ENCODE results near the gene SERINC5. TPM values are rescaled to one million over a fixed set of nuclear protein-coding genes. Genes with fewer than 3 reads are reported as not detected.
"Not testable (repeated sequence)": the region's sequence is repeated elsewhere in the genome, so short reads cannot be mapped to it uniquely, and the experiment has no call there.

Gene SERINC5
- total RNA-seq, 2 experiments from 2014 or later, result 52.5 to 54.5 TPM

GRCh38 chr5:80138486-80138885, 117.4 kb downstream of the SERINC5 start:
- POLR2A ChIA-PET, result no interaction called here
- Mint-ChIP-seq H3K4me3 (no peak overlapping the region), H3K9me3 (ENCODE audit: insufficient read depth) (no peaks in the 10 kb centered on the region), H3K27me3 (ENCODE audit: low read depth) (no peaks in the 10 kb centered on the region), H3K4me1 (ENCODE audit: low read depth) (peaks cover 86% of the 10 kb centered on the region), H3K27ac (peak overlapping the region; percentile 77), H3K36me3 (ENCODE audit: low read depth) (peaks cover 73% of the 10 kb centered on the region)
- CTCF ChIA-PET, result interaction anchor here (1.0 to 1.6 kb wide), 3 partner anchors 12 to 108 kb away, joined by 3 to 6 read pairs (median 3); no protein-coding TSS in a partner anchor
- DNase-seq, result no peak
- ATAC-seq, result no peak

- H3K27me3 Mint-ChIP-seq (ENCODE audit: low read depth); DNase-seq; H3K9me3 Mint-ChIP-seq (ENCODE audit: insufficient read depth): not testable (repeated sequence)
- peak; percentile 17 for ATAC-seq
- peak overlapping the region; percentile 68 for H3K4me3 Mint-ChIP-seq
- H3K27ac Mint-ChIP-seq, result peak overlapping the region; percentile 90
- ChIA-PET CTCF (interaction anchor here (0.8 to 3.7 kb wide), 11 partner anchors 11 to 139 kb away, joined by 3 to 28 read pairs (median 4); no protein-coding TSS in a partner anchor), POLR2A (interaction anchor here (0.8 to 2.4 kb wide), 3 partner anchors 11 to 120 kb away, joined by 3 to 13 read pairs (median 4); partner anchors contain the start of gene SERINC5)
- peaks cover 82% of the 10 kb centered on the region for H3K4me1 Mint-ChIP-seq (ENCODE audit: low read depth)
- H3K36me3 Mint-ChIP-seq (ENCODE audit: low read depth), result peaks cover 75% of the 10 kb centered on the region
Measured at GRCh38 chr5:80136798-80137197, 119.0 kb downstream of the SERINC5 start.

GRCh38 chr5:80134876-80135275, 121.0 kb downstream of the SERINC5 start:
- Mint-ChIP-seq H3K27ac (peak overlapping the region; percentile 90), H3K4me3 (no peak overlapping the region), H3K36me3 (ENCODE audit: low read depth) (peaks cover 74% of the 10 kb centered on the region), H3K9me3 (ENCODE audit: insufficient read depth) (peaks cover 9% of the 10 kb centered on the region), H3K27me3 (ENCODE audit: low read depth) (no peaks in the 10 kb centered on the region), H3K4me1 (ENCODE audit: low read depth) (peaks cover 63% of the 10 kb centered on the region)
- ATAC-seq (no peak), DNase-seq (no peak)
- POLR2A ChIA-PET, result interaction anchor here (0.5 to 2.4 kb wide), 3 partner anchors 9 to 122 kb away, joined by 3 to 13 read pairs (median 3); partner anchors contain the start of gene SERINC5
- CTCF ChIA-PET, result interaction anchor here (3.7 kb wide), 1 partner anchor 9 kb away, joined by 28 read pairs; no protein-coding TSS in a partner anchor

- Mint-ChIP-seq H3K36me3 (ENCODE audit: low read depth) (peaks cover 59% of the 10 kb centered on the region), H3K4me1 (ENCODE audit: low read depth) (peaks cover 44% of the 10 kb centered on the region), H3K9me3 (ENCODE audit: insufficient read depth) (peaks cover 9% of the 10 kb centered on the region), H3K27me3 (ENCODE audit: low read depth) (no peaks in the 10 kb centered on the region), H3K4me3 (no peak overlapping the region), H3K27ac (no peak overlapping the region)
- no peak for DNase-seq
- no peak for ATAC-seq
- POLR2A ChIA-PET, result no interaction called here
- CTCF ChIA-PET, result interaction anchor here (1.1 to 1.3 kb wide), 2 partner anchors 12 to 146 kb away, joined by 3 read pairs; no protein-coding TSS in a partner anchor
Measured at GRCh38 chr5:80129146-80129545, 126.7 kb downstream of the SERINC5 start.

- ATAC-seq (no peak), DNase-seq (no peak)
- CTCF ChIA-PET, result interaction anchor here (3.6 to 4.1 kb wide), 2 partner anchors 7 to 36 kb away, joined by 20 to 28 read pairs; no protein-coding TSS in a partner anchor
- Mint-ChIP-seq H3K27me3 (ENCODE audit: low read depth) (no peaks in the 10 kb centered on the region), H3K4me3 (no peak overlapping the region), H3K36me3 (ENCODE audit: low read depth) (peaks cover 49% of the 10 kb centered on the region), H3K4me1 (ENCODE audit: low read depth) (peaks cover 41% of the 10 kb centered on the region), H3K27ac (no peak overlapping the region), H3K9me3 (ENCODE audit: insufficient read depth) (peaks cover 9% of the 10 kb centered on the region)
- POLR2A ChIA-PET, result interaction anchor here (0.7 kb wide), 1 partner anchor 48 kb away, joined by 3 read pairs; no protein-coding TSS in a partner anchor
Measured at GRCh38 chr5:80128141-80128540, 127.7 kb downstream of the SERINC5 start.

GRCh38 chr5:80127116-80127552, 128.7 kb downstream of the SERINC5 start:
- Mint-ChIP-seq H3K4me3 (no peak overlapping the region), H3K36me3 (ENCODE audit: low read depth) (peaks cover 41% of the 10 kb centered on the region), H3K4me1 (ENCODE audit: low read depth) (peaks cover 38% of the 10 kb centered on the region), H3K27ac (no peak overlapping the region), H3K9me3 (ENCODE audit: insufficient read depth) (peaks cover 9% of the 10 kb centered on the region), H3K27me3 (ENCODE audit: low read depth) (no peaks in the 10 kb centered on the region)
- ATAC-seq (no peak), DNase-seq (no peak)
- ChIA-PET POLR2A (interaction anchor here (2.3 kb wide), 1 partner anchor 129 kb away, joined by 10 read pairs; the partner anchor contains the start of gene SERINC5), CTCF (interaction anchor here (1.8 to 4.1 kb wide), 3 partner anchors 8 to 35 kb away, joined by 5 to 28 read pairs (median 20); no protein-coding TSS in a partner anchor)

- DNase-seq, result no peak
Measured at GRCh38 chr5:80125962-80126480, 129.8 kb downstream of the SERINC5 start.

GRCh38 chr5:80125022-80125961, 130.6 kb downstream of the SERINC5 start:
- POLR2A ChIA-PET, result interaction anchor here (0.6 to 2.3 kb wide), 5 partner anchors 9 to 131 kb away, joined by 3 to 10 read pairs (median 3); partner anchors contain the start of gene SERINC5
- Mint-ChIP-seq H3K27ac (peak overlapping the region; percentile 35), H3K9me3 (ENCODE audit: insufficient read depth) (peaks cover 3% of the 10 kb centered on the region), H3K4me1 (ENCODE audit: low read depth) (peaks cover 38% of the 10 kb centered on the region), H3K4me3 (peak overlapping the region; percentile 12), H3K36me3 (ENCODE audit: low read depth) (peaks cover 27% of the 10 kb centered on the region), H3K27me3 (ENCODE audit: low read depth) (no peaks in the 10 kb centered on the region)
- peak; percentile 10 for ATAC-seq
- CTCF ChIA-PET, result interaction anchor here (0.8 to 4.1 kb wide), 19 partner anchors 9 to 150 kb away, joined by 3 to 28 read pairs (median 5); no protein-coding TSS in a partner anchor
- DNase-seq, result no peak

More at GRCh38 chr5:80125962-80126480, 129.8 kb downstream of the SERINC5 start:
- H3K36me3 Mint-ChIP-seq (ENCODE audit: low read depth), result peaks cover 34% of the 10 kb centered on the region
- peak overlapping the region; percentile 35 for H3K27ac Mint-ChIP-seq
- ChIA-PET POLR2A (interaction anchor here (0.6 to 2.3 kb wide), 6 partner anchors 9 to 130 kb away, joined by 3 to 10 read pairs (median 3); partner anchors contain the start of gene SERINC5), CTCF (interaction anchor here (0.7 to 4.1 kb wide), 21 partner anchors 9 to 150 kb away, joined by 3 to 28 read pairs (median 5); no protein-coding TSS in a partner anchor)
- H3K9me3 Mint-ChIP-seq (ENCODE audit: insufficient read depth), result peaks cover 7% of the 10 kb centered on the region
- no peaks in the 10 kb centered on the region for H3K27me3 Mint-ChIP-seq (ENCODE audit: low read depth)
- H3K4me1 Mint-ChIP-seq (ENCODE audit: low read depth), result peaks cover 38% of the 10 kb centered on the region
- peak overlapping the region; percentile 12 for H3K4me3 Mint-ChIP-seq
- peak; percentile 84 for ATAC-seq

GRCh38 chr5:80124121-80124918, 131.5 kb downstream of the SERINC5 start:
- Mint-ChIP-seq H3K27ac (no peak overlapping the region), H3K9me3 (ENCODE audit: insufficient read depth) (peaks cover 10% of the 10 kb centered on the region), H3K27me3 (ENCODE audit: low read depth) (no peaks in the 10 kb centered on the region), H3K4me3 (no peak overlapping the region), H3K4me1 (ENCODE audit: low read depth) (peaks cover 39% of the 10 kb centered on the region), H3K36me3 (ENCODE audit: low read depth) (peaks cover 33% of the 10 kb centered on the region)
- ChIA-PET CTCF (interaction anchor here (1.5 to 3.6 kb wide), 5 partner anchors 8 to 130 kb away, joined by 4 to 28 read pairs (median 9); no protein-coding TSS in a partner anchor), POLR2A (no interaction called here)
- DNase-seq, result no peak
- no peak for ATAC-seq

- H3K4me1 Mint-ChIP-seq (ENCODE audit: low read depth), result peaks cover 46% of the 10 kb centered on the region
- no peak for ATAC-seq
Measured at GRCh38 chr5:80122579-80122978, 133.3 kb downstream of the SERINC5 start.

More at GRCh38 chr5:80122579-80122978, 133.3 kb downstream of the SERINC5 start:
- Mint-ChIP-seq H3K9me3 (ENCODE audit: insufficient read depth) (peaks cover 22% of the 10 kb centered on the region), H3K27ac (no peak overlapping the region), H3K36me3 (ENCODE audit: low read depth) (peaks cover 39% of the 10 kb centered on the region), H3K4me3 (no peak overlapping the region), H3K27me3 (ENCODE audit: low read depth) (no peaks in the 10 kb centered on the region)
- DNase-seq, result no peak
- ChIA-PET POLR2A (interaction anchor here (1.2 kb wide), 1 partner anchor 18 kb away, joined by 4 read pairs; no protein-coding TSS in a partner anchor), CTCF (interaction anchor here (1.6 kb wide), 1 partner anchor 31 kb away, joined by 8 read pairs; no protein-coding TSS in a partner anchor)
